GM19351 (cell line): ENCODE results near the gene PSMB9.
A peak's percentile ranks its signal among the peaks of the same experiment; 100 is the strongest.

ENCODE experiments used
- ATAC-seq: cut with Tn5 transposase; IDR thresholded peaks from one replicate; pipeline ENCODE4 v1.9.1; 2021; ENCODE audit warnings: mild to moderate bottlenecking, moderate library complexity; ENCODE audit not compliant: unreplicated experiment

The PSMB9 gene

DNA sequence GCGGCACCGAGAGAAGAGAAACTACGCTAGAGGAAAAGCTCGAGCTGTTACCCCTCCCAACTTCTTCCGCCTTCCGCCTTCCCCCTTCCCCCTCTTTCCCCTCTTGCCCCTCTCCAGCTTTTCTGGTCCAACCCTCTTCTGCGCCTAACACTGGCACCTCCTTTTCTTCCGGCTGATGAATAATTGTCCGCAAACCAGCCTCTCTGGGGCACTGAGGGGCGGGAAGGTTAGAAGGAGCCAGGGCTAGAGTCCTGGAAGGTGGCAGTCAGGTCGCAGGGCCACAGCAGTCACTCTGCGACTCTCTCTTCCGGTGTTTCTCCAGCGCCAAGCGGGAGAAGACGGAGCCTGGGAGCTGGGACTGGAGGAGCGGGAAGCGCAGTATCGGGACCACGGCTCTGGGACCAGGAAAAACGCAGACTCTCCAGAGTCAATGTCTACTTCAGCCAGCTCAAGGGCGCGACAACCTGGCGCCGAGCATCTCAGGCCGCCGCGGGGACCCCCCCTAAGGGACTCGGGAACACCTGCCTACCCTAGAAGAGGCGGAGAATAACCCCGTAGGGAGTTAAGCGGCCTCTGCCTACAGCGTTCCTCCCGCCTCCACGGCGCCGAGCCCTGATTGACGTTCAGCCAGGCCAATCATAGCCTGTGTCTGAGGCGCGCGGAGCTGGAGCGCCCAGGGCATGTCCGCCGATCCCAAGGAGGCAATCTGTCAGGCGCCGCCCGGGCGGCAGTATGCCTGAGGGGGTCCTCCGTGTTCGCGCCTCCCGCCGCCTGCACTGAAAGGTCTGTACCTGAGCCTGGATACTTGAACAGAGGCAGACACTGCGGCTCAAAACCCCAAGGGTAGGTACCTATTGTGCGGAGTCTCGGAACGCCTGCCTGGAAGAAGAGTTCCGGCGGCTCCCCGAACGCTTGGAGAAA is 40.4 kb downstream of the PSMB9 start:
- peak; percentile 97 for ATAC-seq

DNA sequence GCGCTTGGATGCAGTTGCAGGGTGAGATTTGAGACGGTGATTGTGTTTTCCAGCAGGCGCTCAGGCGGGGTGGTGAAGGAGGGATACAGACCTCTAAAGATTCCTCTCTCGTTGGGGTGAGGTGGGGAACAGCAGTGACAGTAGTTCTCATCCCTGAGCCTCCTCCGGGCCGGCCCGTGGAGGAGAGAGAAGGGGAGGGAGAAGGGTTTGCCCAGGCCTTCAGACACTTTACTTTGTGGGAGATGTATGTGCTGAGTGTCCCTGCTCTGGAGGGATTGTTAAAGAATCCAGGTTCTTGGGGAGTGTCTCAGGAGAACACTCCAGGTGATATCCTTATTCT is 41.0 kb downstream of the PSMB9 start:
- no peak for ATAC-seq

DNA sequence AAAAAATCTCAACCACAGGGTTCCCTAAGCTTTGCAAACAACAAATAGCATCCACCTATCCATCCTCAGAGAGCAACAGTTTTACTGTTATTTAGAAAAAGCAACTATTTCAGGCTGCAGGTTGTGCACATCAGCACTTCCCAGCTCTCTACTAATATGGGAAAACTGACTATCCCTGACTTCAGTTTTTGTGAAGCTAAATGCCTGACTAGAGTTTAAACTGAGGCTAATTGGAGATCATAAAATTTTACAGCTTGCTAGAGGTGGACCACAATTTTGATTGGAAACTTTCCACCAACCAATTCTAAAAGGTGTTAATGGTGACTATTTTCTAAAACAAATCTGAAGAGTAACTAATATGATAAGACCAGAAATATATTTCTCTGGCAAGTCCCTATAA is 50.0 kb downstream of the PSMB9 start:
- no peak for ATAC-seq

DNA sequence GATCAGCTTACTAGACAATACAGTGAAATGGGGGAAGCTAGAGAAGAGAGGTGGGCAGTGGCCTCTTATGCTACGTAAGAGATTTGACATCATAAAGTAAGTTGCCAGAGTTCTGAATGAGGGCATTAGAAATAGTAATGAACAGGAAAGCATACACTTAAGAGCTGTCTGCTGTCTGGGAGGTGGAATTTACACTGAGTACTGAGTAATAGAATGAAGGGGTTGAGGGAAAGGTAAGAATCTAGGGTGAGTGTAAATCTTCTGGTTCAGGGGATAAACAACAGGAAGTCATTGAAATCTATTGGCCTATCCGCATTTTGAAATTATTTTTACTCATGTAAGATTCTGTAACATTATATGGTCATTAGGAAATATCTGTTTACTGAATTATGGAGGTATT is 51.1 kb downstream of the PSMB9 start:
- no peak for ATAC-seq

DNA sequence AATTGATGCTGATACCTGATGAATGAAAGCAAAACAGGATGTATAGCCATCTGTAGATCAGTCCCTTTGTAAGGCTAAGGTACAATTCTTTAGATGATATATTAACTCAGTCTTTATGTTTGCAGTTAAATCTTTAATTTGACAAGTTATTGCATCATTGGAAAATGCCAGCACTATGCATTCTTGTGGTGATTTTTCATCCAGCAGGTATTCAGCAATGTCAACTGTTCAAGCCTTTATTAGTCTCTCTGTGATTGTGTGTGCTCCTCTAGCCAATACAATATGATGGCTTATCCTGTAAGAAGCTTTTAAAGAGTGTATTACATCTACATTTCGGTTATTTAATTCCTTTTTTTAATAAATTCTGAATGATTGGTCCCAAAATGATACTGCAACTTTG is 52.5 kb downstream of the PSMB9 start:
- ATAC-seq, result no peak

DNA sequence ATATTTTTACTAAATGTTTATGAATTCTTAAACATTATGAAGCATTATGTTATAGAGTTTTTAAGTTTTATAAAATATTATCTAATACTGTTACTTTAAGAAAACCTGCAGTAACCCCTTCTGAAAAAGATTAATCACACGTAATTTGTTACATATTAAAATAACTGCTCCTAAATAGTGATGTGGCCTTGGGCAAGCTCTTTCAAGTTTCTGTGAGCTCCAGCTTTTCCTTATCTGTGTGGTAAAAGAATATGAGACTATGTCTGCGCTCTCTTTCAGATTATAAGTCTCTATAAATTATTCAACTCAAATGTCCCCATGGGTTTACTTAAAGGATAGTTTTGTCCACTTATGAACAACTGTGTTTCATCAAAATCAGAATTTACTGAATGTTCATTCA is 54.9 kb downstream of the PSMB9 start:
- no peak for ATAC-seq
